IPS-18a (cell line): ENCODE results near the gene MOB4.
A peak's percentile ranks its signal among the peaks of the same experiment; 100 is the strongest.
"Not testable (repeated sequence)": the region's sequence is repeated elsewhere in the genome, so short reads cannot be mapped to it uniquely, and the experiment has no call there.

Source experiments
- H3K27ac ChIP-seq: one replicate; pipeline ENCODE4 v1.5.1; 2013; ENCODE audit warnings: low read length
- H3K27me3 ChIP-seq: one replicate; pipeline ENCODE4 v1.6.1; 2013; ENCODE audit warnings: mild to moderate bottlenecking, low read length; ENCODE audit not compliant: control insufficient read depth, insufficient read depth
- H3K36me3 ChIP-seq: one replicate; pipeline ENCODE4 v1.6.1; 2013; ENCODE audit warnings: low read depth, low read length; ENCODE audit not compliant: control insufficient read depth
- H3K4me1 ChIP-seq: one replicate; pipeline ENCODE4 v1.6.1; 2013; ENCODE audit warnings: low read depth, low read length; ENCODE audit not compliant: control insufficient read depth
- H3K4me3 ChIP-seq: one replicate; pipeline ENCODE4 v1.5.1; 2013; ENCODE audit warnings: low read length
- H3K9ac ChIP-seq: one replicate; pipeline ENCODE4 v1.6.1; 2013; ENCODE audit warnings: mild to moderate bottlenecking, low read length, moderate library complexity
- H3K9me3 ChIP-seq: one replicate; pipeline ENCODE4 v1.6.1; 2013; ENCODE audit warnings: low read depth, low read length; ENCODE audit not compliant: control insufficient read depth

MOB4 gene

DNA sequence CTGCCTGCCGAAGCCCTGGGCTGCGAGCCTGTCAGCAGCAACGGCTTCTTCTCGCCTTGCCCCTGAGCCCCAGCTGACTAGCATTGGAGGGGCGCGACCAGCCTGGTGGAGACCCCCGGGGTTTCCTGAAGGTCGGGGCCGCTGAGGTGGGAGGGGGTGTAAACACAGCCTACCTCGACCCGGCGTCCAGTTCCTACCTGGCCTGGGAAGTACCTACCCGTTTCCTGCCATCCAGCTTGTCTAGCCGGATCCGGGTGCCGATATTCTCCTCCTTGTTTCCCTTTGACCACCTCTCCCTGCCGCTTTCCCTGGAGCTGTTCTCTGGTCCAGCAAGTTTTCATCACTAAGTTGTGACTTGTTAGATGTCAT is 511 bp downstream of the MOB4 start:
- H3K36me3 ChIP-seq, result no peaks in the 10 kb centered on the region
- peak overlapping the region; percentile 92 for H3K4me3 ChIP-seq
- peaks cover 20% of the 10 kb centered on the region for H3K4me1 ChIP-seq
- H3K27me3 ChIP-seq, result no peaks in the 10 kb centered on the region
- peak overlapping the region; percentile 73 for H3K9ac ChIP-seq
- no peak overlapping the region for H3K27ac ChIP-seq
- H3K9me3 ChIP-seq, result no peaks in the 10 kb centered on the region

DNA sequence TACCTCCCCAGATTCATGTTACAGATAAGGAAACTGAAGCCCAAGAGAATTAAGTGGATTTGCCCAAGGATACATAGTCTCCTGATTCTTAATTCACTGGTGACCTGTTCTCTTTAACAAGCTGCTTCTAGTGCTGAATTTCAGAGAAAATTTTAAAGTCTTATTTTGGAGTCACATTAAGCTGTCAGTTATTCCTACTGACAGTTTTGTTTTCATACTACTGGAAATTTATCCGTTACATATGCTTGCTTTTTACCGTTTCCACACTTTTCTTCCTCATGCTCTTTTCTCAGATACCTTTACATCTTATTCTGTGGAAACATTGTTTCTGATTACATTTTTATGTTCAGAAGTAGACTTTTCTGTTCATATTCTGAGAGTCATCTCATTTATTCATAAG is 1.3 kb downstream of the MOB4 start:
- H3K9me3 ChIP-seq, result no peaks in the 10 kb centered on the region
- no peaks in the 10 kb centered on the region for H3K27me3 ChIP-seq
- peaks cover 20% of the 10 kb centered on the region for H3K4me1 ChIP-seq
- peak overlapping the region; percentile 73 for H3K9ac ChIP-seq
- H3K36me3 ChIP-seq, result no peaks in the 10 kb centered on the region
- no peak overlapping the region for H3K27ac ChIP-seq
- H3K4me3 ChIP-seq, result peak overlapping the region; percentile 92

DNA sequence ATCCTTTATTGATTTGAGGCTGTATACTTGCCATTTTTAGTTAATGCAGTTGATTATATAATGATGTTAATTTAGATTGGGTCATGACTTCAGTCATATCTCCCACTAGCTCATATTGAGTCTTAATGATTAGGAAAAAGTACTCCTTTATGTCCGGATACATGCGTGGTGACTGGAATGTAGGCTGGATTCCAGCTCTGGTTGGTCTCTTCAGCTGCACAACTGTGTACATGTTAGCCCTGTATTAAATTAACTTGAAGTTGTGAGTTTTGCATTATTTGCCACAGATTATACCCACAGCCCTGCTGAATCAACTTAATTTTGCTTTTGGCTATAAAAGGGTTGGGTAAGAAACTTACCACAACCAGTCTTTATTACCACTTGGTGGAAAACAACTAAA is 22.5 kb downstream of the MOB4 start:
- Histone ChIP-seq H3K4me3 (no peak overlapping the region), H3K4me1 (no peaks in the 10 kb centered on the region), H3K9ac (no peak overlapping the region), H3K9me3 (no peaks in the 10 kb centered on the region), H3K36me3 (peaks cover 62% of the 10 kb centered on the region), H3K27me3 (no peaks in the 10 kb centered on the region), H3K27ac (no peak overlapping the region)

DNA sequence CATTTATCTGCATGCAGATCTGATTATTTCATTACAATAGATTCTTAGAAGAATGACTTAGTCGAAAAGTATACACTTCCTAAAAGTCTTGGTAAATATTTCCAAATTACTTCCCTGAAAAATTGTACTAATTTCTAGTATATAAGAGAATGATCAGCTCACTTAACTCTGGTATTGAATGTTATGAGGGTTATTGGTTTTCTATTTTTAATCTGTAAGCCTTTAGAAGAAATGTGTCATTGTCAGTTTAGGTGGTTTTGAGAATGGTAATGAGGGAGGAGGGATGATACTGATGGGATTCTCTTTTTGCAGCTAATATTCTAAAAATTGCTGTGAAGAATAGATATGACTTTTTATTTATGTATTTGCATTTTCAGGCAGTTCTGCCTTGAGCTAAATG is 23.9 kb downstream of the MOB4 start:
- no peaks in the 10 kb centered on the region for H3K4me1 ChIP-seq
- no peak overlapping the region for H3K27ac ChIP-seq
- no peak overlapping the region for H3K9ac ChIP-seq
- H3K27me3 ChIP-seq, result no peaks in the 10 kb centered on the region
- no peak overlapping the region for H3K4me3 ChIP-seq
- H3K9me3 ChIP-seq, result no peaks in the 10 kb centered on the region
- H3K36me3 ChIP-seq, result peaks cover 69% of the 10 kb centered on the region

DNA sequence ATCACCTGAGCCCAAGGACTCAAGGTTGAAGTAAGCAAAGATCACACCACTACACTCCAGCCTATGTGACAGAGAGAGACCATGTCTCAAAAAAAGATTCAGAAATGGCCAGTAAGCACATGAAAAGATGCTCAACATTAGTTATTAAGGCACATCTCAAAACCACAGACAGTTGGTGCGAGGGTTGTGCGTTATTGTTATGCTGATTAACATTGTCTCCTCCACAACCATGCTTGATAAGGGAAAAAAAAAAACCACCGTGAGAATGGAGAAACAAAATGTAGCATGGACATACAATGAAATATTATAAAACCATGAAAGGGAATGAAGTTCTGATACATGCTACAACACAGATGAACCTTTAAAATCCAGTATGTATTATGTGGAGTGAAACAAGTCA is 27.3 kb downstream of the MOB4 start:
- Histone ChIP-seq H3K9me3 (no peaks in the 10 kb centered on the region), H3K9ac (no peak overlapping the region), H3K27ac (no peak overlapping the region), H3K4me1 (no peaks in the 10 kb centered on the region), H3K27me3 (no peaks in the 10 kb centered on the region), H3K36me3 (peaks cover 52% of the 10 kb centered on the region), H3K4me3 (no peak overlapping the region)

DNA sequence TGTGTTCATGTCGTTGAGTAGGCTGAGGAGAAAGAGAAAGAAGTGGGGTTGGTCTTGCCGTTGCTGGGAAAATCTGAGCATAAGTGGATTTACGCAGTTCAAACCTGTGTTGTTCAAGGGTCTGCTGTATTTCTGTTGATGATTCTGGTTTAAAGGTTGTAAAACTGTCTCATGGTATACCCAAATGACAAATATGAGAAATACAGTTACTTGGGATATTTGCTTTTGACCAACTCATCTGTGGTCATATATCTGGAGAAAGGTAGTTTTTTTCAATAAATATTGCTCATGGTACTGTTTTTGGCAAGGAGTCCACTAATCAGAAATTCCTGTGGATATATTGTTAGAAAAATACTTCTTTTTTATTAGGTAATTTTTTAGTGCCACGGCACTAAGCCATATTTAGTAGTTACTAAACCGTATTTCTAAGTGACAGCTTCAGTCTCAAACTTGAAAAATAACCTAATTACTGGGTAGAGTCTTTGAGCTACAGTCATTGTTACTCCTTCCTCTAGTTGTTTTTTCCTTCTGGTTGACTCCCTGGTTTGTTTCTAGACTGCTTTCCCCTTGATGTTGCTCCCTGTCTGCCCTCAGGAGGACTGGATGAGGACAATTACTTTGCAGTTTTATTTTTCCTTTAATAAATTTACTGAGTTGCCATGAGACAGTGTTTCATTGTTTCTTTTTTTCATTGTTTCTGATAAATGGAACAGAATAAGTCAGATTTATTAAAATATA is 31.5 kb downstream of the MOB4 start:
- Histone ChIP-seq H3K27ac (no peak overlapping the region), H3K4me1 (no peaks in the 10 kb centered on the region), H3K9ac (no peak overlapping the region), H3K36me3 (peaks cover 45% of the 10 kb centered on the region), H3K27me3 (no peaks in the 10 kb centered on the region), H3K4me3 (no peak overlapping the region), H3K9me3 (no peaks in the 10 kb centered on the region)

DNA sequence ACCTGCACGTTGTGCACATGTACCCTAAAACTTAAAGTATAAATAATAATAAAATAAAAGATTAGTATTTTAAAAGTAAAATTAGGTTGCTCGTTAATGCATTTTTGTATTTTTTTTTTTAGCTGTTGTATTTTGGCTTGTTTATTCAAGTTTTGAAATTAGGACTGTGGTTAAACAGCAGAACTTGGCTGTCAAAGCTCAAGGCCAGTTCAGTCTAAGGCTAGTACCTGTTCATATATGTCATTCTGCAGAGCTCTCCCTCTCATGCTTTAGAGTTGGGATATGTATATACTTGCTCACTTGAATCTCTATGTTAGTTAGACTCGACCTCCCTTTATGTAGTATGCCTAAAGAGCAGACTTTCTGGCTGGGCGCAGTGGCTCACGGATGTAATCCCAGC is 32.7 kb downstream of the MOB4 start:
- H3K36me3 ChIP-seq, result peaks cover 35% of the 10 kb centered on the region
- no peak overlapping the region for H3K4me3 ChIP-seq

DNA sequence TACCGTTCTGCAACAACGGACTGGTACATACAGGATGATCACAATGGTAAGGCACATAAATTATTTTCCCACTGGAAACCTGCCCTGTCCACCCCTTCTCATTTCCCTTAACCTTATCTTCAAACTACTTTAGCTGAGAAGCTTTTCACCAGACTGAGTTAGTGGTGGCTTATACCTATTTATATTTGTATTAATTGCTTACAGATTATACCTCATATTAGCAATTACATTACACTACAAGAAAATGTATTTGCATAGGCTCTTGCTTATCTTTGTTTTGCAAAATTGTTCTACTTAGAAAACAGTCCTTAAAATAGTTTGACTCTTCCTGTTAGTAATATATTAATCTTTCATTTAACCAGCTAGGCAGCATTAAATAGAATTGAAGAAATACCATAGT is 35.4 kb downstream of the MOB4 start:
- peaks cover 34% of the 10 kb centered on the region for H3K36me3 ChIP-seq

More for the DNA sequence above, 32.7 kb downstream of the MOB4 start:
- Histone ChIP-seq H3K9me3 (no peaks in the 10 kb centered on the region), H3K27ac (no peak overlapping the region), H3K4me1 (no peaks in the 10 kb centered on the region), H3K9ac (no peak overlapping the region), H3K27me3 (no peaks in the 10 kb centered on the region)

DNA sequence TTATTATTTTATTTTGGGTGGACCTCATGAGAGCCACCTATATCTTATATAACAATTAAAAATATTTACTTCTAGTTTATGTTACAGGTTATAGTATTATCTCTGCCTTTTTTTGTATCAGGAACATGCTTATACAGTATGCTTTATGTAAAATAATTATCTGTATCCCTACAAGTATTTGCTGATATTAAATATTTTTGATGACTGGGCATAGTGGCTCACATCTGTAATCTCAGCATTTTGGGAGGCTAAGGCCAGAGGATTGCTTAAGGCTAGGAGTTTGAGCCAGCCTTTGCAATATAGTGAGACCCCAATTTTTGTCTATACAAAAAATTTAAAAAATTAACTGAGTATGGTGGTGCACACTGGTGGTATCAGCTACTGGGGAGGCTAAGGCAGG is 39.6 kb downstream of the MOB4 start:
- no peak overlapping the region for H3K4me3 ChIP-seq
- no peak overlapping the region for H3K9ac ChIP-seq
- H3K9me3 ChIP-seq, result no peaks in the 10 kb centered on the region
- no peaks in the 10 kb centered on the region for H3K4me1 ChIP-seq
- H3K27ac ChIP-seq, result no peak overlapping the region
- peaks cover 24% of the 10 kb centered on the region for H3K36me3 ChIP-seq
- no peaks in the 10 kb centered on the region for H3K27me3 ChIP-seq

More for the DNA sequence above, 35.4 kb downstream of the MOB4 start:
- not testable (repeated sequence) for H3K9ac ChIP-seq, H3K9me3 ChIP-seq, H3K27me3 ChIP-seq, H3K4me3 ChIP-seq, H3K4me1 ChIP-seq, H3K27ac ChIP-seq

DNA sequence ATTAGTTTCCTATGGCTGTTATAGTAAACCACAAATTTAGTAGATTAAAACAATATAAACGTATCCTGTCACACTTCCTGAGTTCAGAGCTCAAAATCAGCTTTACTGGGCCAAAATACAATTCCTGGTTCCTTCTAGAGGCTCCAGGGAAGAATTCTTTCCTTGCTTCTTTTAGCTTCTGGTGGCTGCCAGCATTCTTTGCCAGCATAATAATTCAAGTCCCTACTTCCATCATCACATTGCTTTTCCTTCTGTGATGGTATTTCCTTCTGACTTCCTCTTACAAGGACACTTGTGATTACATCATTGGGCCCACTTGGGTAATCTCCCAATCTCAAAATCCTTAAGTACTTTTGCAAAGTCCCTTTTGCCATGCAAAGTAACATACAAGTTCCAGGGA is 40.6 kb downstream of the MOB4 start:
- no peaks in the 10 kb centered on the region for H3K4me1 ChIP-seq
- peaks cover 14% of the 10 kb centered on the region for H3K36me3 ChIP-seq
- H3K27me3 ChIP-seq, result no peaks in the 10 kb centered on the region
- H3K9me3 ChIP-seq, result no peaks in the 10 kb centered on the region
- no peak overlapping the region for H3K27ac ChIP-seq
- no peak overlapping the region for H3K4me3 ChIP-seq
- no peak overlapping the region for H3K9ac ChIP-seq

DNA sequence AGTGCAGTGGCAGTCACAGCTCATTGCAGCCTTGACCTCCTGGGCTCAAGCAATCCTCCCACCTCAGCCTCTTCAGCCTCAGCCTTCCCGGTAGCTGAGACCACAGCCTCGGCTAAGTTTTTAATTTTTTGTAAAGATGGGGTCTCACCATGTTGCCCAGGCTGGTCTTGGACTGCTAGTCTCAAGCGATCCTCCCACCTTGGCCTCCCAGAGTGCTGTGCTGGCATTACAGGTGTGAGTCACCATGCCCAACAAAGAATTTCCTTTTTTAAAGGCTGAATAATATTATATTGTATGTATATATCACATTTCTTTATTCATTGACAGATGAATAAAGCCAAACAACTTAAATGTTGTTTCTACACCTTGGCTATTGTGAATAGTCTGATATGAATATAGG is 42.5 kb downstream of the MOB4 start:
- peaks cover 9% of the 10 kb centered on the region for H3K36me3 ChIP-seq
- no peaks in the 10 kb centered on the region for H3K4me1 ChIP-seq
- H3K9me3 ChIP-seq, result no peaks in the 10 kb centered on the region
- no peak overlapping the region for H3K27ac ChIP-seq
- no peaks in the 10 kb centered on the region for H3K27me3 ChIP-seq
- no peak overlapping the region for H3K9ac ChIP-seq
- no peak overlapping the region for H3K4me3 ChIP-seq

DNA sequence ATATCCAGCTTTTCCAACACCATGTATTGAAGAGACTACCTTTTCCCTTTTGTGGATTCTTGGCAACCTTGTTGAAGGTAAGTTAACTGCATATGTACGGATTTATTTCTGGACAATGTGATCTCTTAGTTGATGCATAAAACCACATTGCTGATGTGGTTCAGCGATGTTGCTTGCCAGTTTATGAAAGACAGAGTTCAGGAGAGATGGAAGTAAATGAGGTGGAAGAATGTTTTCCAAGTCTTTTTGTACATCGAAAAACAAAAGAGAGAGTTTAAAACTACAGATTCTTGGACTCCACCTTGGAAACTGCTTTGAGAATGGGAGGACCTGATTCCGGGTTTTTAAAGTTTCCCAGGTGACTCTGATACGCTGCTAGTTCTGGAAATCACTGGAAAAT is 43.8 kb downstream of the MOB4 start:
- Histone ChIP-seq H3K36me3 (peaks cover 5% of the 10 kb centered on the region), H3K4me1 (no peaks in the 10 kb centered on the region), H3K4me3 (no peak overlapping the region), H3K9me3 (no peaks in the 10 kb centered on the region), H3K27me3 (no peaks in the 10 kb centered on the region), H3K9ac (no peak overlapping the region), H3K27ac (no peak overlapping the region)
